GM08714 (cell line): ENCODE results near the gene SLC23A2.

ENCODE experiments used
- H3K4me3 ChIP-seq: fragments of 200-500 bp; sonication (Bioruptor generic); 2 replicates; pipeline ENCODE4 v1.5.1; 2014; ENCODE audit warnings: mild to moderate bottlenecking, low read length, inconsistent platforms
- ZNF274 ChIP-seq: IDR thresholded peaks from 2 replicates; pipeline ENCODE4 v1.6.1; 2012; ENCODE audit warnings: mild to moderate bottlenecking, low read depth, low read length

The SLC23A2 gene

GRCh38 chr20:4919047-4919704 is 82.1 kb downstream of the SLC23A2 start:
- H3K4me3 ChIP-seq, result no peak overlapping the region

GRCh38 chr20:4918473-4918872 is 82.8 kb downstream of the SLC23A2 start:
- no peak overlapping the region for H3K4me3 ChIP-seq
- no peak for TF ChIP-seq ZNF274

More at GRCh38 chr20:4919047-4919704, 82.1 kb downstream of the SLC23A2 start:
- TF ChIP-seq ZNF274, result no peak

- no peak overlapping the region for H3K4me3 ChIP-seq
- no peak for TF ChIP-seq ZNF274
These were observed 84.1 kb downstream of the SLC23A2 start for GRCh38 chr20:4916971-4917881.

GRCh38 chr20:4913147-4913546 is 88.2 kb downstream of the SLC23A2 start:
- TF ChIP-seq ZNF274, result no peak
- no peak overlapping the region for H3K4me3 ChIP-seq

GRCh38 chr20:4912380-4913142 is 88.7 kb downstream of the SLC23A2 start:
- no peak overlapping the region for H3K4me3 ChIP-seq
- no peak for TF ChIP-seq ZNF274

GRCh38 chr20:4910951-4911350 is 90.4 kb downstream of the SLC23A2 start:
- no peak for TF ChIP-seq ZNF274
- no peak overlapping the region for H3K4me3 ChIP-seq

GRCh38 chr20:4905613-4906012 is 95.7 kb downstream of the SLC23A2 start:
- H3K4me3 ChIP-seq, result no peak overlapping the region
- TF ChIP-seq ZNF274, result no peak

GRCh38 chr20:4905195-4905594 is 96.1 kb downstream of the SLC23A2 start:
- no peak for TF ChIP-seq ZNF274
- no peak overlapping the region for H3K4me3 ChIP-seq

GRCh38 chr20:4904127-4904860 is 97.0 kb downstream of the SLC23A2 start:
- no peak for TF ChIP-seq ZNF274
- H3K4me3 ChIP-seq, result no peak overlapping the region

GRCh38 chr20:4902788-4903187 is 98.5 kb downstream of the SLC23A2 start:
- no peak overlapping the region for H3K4me3 ChIP-seq
- no peak for TF ChIP-seq ZNF274

GRCh38 chr20:4901031-4901818 is 100.1 kb downstream of the SLC23A2 start:
- TF ChIP-seq ZNF274, result no peak
- no peak overlapping the region for H3K4me3 ChIP-seq

- H3K4me3 ChIP-seq, result no peak overlapping the region
- TF ChIP-seq ZNF274, result no peak
These were observed 102.7 kb downstream of the SLC23A2 start for GRCh38 chr20:4898282-4899244.
